ENCODE measurements around the gene LYZL6.

LYZL6 gene

DNA sequence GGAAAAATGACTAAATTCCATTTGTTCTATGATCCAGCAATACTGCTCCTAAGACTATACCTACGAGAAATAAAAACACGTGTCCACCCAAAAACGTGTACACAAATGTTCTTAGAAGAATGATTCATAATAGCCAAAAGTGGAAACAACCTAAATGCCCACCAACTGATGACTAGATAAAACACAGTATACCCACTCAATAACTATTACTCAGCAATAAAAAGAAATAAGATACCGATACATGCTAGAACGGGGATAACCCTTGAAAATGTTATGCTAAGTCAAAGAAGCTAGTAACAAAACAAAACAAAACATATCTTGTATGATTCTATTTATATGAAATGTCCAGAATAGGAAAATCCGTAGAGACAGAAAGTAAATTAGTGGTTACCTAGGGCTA, 20.1 kb upstream of the LYZL6 start:
- H3K9me2 ChIP-seq (replicated peaks; ENCODE audit: control insufficient read depth, low read length): no peaks in the 10 kb centered on the region
- no peaks in the 10 kb centered on the region for H3F3A ChIP-seq (ENCODE audit: control insufficient read depth, insufficient read depth)
- TF ChIP-seq, protein P1, sequence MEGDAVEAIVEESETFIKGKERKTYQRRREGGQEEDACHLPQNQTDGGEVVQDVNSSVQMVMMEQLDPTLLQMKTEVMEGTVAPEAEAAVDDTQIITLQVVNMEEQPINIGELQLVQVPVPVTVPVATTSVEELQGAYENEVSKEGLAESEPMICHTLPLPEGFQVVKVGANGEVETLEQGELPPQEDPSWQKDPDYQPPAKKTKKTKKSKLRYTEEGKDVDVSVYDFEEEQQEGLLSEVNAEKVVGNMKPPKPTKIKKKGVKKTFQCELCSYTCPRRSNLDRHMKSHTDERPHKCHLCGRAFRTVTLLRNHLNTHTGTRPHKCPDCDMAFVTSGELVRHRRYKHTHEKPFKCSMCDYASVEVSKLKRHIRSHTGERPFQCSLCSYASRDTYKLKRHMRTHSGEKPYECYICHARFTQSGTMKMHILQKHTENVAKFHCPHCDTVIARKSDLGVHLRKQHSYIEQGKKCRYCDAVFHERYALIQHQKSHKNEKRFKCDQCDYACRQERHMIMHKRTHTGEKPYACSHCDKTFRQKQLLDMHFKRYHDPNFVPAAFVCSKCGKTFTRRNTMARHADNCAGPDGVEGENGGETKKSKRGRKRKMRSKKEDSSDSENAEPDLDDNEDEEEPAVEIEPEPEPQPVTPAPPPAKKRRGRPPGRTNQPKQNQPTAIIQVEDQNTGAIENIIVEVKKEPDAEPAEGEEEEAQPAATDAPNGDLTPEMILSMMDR (IDR thresholded peaks at IDR 0.05; ENCODE audit: low read depth, low read length, poor library complexity, severe bottlenecking): no peak
- TF ChIP-seq EZH2phosphoT487 (IDR thresholded peaks at IDR 0.05; ENCODE audit: borderline replicate concordance, low read length): no peak

DNA sequence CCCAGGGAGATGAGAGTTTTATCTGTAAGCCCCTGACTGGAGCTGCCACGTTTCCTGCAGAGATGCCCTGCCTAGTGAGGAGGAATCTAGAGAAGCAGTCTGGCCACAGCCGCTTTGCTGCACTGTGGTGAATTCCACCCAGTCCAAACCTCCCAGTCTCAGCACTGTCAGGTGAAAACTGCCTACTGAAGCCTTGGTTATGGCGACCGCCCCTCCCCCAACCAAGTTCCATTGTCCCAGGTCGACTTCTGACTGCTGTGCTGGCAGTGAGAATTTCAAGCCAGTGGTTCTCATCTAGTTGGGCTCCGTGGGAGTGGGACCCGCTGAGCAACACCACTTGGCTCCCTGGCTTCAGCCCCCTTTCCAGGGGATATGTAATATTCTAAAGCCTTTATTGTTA, 10.2 kb upstream of the LYZL6 start:
- Histone ChIP-seq H3K27ac (ENCODE audit: low read depth, low read length) (no peak overlapping the region), H3K27me3 (ENCODE audit: control insufficient read depth, low read length) (peaks cover 15% of the 10 kb centered on the region; the same call in 1 of the 2 replicates), H3K79me2 (ENCODE audit: control insufficient read depth, low read length) (no peaks in the 10 kb centered on the region), H4K20me1 (ENCODE audit: control insufficient read depth, insufficient read depth, low read depth, low read length) (no peaks in the 10 kb centered on the region), H3K4me2 (ENCODE audit: low read length) (no peak overlapping the region), H3K36me3 (ENCODE audit: control insufficient read depth, low read length) (no peaks in the 10 kb centered on the region), H3F3A (ENCODE audit: control insufficient read depth, insufficient read depth) (no peaks in the 10 kb centered on the region), H3K4me3 (ENCODE audit: low read length) (no peak overlapping the region), H3K4me1 (ENCODE audit: control insufficient read depth, low read length) (no peaks in the 10 kb centered on the region), H3K9me3 (ENCODE audit: control insufficient read depth, insufficient read depth, low read length) (no peaks in the 10 kb centered on the region), H3K9me2 (replicated peaks; ENCODE audit: control insufficient read depth, low read length) (no peaks in the 10 kb centered on the region)
- TF ChIP-seq, protein P1 (IDR thresholded peaks at IDR 0.05; ENCODE audit: low read depth, low read length, poor library complexity, severe bottlenecking): no peak
- TF ChIP-seq EZH2phosphoT487 (IDR thresholded peaks at IDR 0.05; ENCODE audit: borderline replicate concordance, low read length): no peak

More for the DNA sequence above, 20.1 kb upstream of the LYZL6 start:
- H3K4me2 ChIP-seq (ENCODE audit: low read length): no peak overlapping the region
- H4K20me1 ChIP-seq (ENCODE audit: control insufficient read depth, insufficient read depth, low read depth, low read length): no peaks in the 10 kb centered on the region
- H3K9me3 ChIP-seq (ENCODE audit: control insufficient read depth, insufficient read depth, low read length): no peaks in the 10 kb centered on the region
- peaks cover 5% of the 10 kb centered on the region; the same call in 1 of the 2 replicates for H3K27me3 ChIP-seq (ENCODE audit: control insufficient read depth, low read length)
- no peak overlapping the region for H3K27ac ChIP-seq (ENCODE audit: low read depth, low read length)
- no peak overlapping the region for H3K4me3 ChIP-seq (ENCODE audit: low read length)
- no peaks in the 10 kb centered on the region for H3K36me3 ChIP-seq (ENCODE audit: control insufficient read depth, low read length)
- H3K79me2 ChIP-seq (ENCODE audit: control insufficient read depth, low read length): no peaks in the 10 kb centered on the region
- no peaks in the 10 kb centered on the region for H3K4me1 ChIP-seq (ENCODE audit: control insufficient read depth, low read length)

DNA sequence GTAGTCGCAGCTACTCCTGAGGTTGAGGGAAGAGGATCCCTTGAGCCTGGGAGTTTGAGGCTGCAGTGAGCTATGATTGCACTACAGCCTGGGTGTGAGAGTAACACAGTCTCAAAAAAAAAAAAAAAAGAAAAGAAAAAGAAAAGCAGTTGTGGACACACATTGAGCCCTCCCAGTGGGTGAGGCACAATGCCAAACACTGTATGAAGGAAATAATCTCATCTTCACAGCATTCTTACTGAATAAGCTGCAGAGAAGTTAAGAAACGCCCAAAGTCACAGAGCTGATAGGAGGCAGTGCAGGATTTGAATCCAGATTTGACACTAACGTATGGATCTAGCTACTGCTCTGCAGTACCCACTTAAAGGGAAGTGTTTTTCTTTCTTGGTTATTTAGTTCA, 5.9 kb upstream of the LYZL6 start:
- no peak overlapping the region for H3K4me2 ChIP-seq (ENCODE audit: low read length)

More for the DNA sequence above, 5.9 kb upstream of the LYZL6 start:
- Histone ChIP-seq H3K4me1 (ENCODE audit: control insufficient read depth, low read length) (no peaks in the 10 kb centered on the region), H3K9me2 (replicated peaks; ENCODE audit: control insufficient read depth, low read length) (no peaks in the 10 kb centered on the region), H3K27ac (ENCODE audit: low read depth, low read length) (no peak overlapping the region), H4K20me1 (ENCODE audit: control insufficient read depth, insufficient read depth, low read depth, low read length) (no peaks in the 10 kb centered on the region), H3K4me3 (ENCODE audit: low read length) (no peak overlapping the region), H3K27me3 (ENCODE audit: control insufficient read depth, low read length) (peaks cover 5% of the 10 kb centered on the region; the same call in 1 of the 2 replicates), H3K79me2 (ENCODE audit: control insufficient read depth, low read length) (no peaks in the 10 kb centered on the region), H3K36me3 (ENCODE audit: control insufficient read depth, low read length) (no peaks in the 10 kb centered on the region), H3F3A (ENCODE audit: control insufficient read depth, insufficient read depth) (no peaks in the 10 kb centered on the region), H3K9me3 (ENCODE audit: control insufficient read depth, insufficient read depth, low read length) (no peaks in the 10 kb centered on the region)
- TF ChIP-seq, protein P1 (IDR thresholded peaks at IDR 0.05; ENCODE audit: low read depth, low read length, poor library complexity, severe bottlenecking): no peak
- TF ChIP-seq EZH2phosphoT487 (IDR thresholded peaks at IDR 0.05; ENCODE audit: borderline replicate concordance, low read length): no peak

Measured in DOHH2 (cell line).